GM21619 (cell line): ENCODE data around the gene DNER.

ENCODE experiments used
- ATAC-seq: cut with Tn5 transposase; IDR thresholded peaks from one replicate; pipeline ENCODE4 v1.9.1; 2021; ENCODE audit not compliant: unreplicated experiment

Gene DNER

DNA sequence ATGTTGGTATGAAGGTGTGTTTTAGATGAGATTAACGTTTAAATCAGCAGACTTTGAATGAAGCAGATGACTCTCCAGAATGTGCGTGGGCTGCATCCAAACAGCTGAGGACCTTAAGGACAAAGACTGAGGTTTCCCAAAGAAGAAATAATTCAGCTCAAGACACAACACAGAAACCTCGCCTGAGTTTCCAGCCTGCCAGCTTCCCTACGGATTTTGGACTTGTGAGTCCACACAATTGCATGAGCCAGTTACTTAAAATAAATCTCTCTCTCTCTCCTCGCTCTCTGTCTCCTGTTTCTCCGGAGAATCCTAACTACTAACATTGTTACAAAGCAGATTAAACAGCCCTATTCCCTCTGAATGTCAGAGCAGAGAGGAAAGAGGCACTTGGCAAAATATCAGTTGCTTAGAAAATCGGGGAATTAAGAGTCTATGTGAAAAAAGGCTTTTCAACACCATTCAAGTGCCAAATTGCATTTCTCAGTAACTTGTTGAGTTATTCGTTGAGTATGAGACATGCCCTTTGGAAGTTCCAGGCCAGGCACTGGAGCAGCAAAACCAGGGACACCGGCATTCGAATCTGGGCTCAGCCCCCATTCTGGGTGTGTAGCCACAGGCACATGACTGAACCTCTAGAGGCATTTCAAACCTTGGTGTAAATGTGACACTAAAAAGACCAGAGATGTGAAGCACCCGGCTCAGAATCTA is 268.7 kb downstream of the DNER start:
- no peak for ATAC-seq

DNA sequence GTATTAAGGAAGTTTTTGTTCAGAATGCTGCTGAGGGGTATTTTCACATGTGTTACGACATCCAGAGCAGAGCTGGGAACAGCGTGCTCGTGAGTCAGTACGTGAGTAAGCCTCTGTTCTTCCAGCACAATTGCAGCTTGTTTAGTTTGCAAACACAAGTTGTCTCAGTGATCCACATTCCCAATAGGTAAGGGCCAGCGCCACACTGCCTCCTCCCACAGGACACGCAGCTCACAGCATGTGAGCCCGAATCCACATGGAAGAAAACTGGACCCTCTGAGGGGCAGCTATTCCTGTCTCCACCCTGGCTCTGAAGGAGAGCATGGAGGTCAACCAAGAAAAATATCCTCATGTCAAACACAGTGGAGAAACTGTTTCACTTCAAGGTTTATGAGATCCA is 269.3 kb downstream of the DNER start:
- no peak for ATAC-seq

GRCh38 chr2:229443546-229444268 is 270.6 kb downstream of the DNER start:
- ATAC-seq = no peak

- ATAC-seq = no peak
Measured at GRCh38 chr2:229443141-229443540, 271.2 kb downstream of the DNER start.

DNA sequence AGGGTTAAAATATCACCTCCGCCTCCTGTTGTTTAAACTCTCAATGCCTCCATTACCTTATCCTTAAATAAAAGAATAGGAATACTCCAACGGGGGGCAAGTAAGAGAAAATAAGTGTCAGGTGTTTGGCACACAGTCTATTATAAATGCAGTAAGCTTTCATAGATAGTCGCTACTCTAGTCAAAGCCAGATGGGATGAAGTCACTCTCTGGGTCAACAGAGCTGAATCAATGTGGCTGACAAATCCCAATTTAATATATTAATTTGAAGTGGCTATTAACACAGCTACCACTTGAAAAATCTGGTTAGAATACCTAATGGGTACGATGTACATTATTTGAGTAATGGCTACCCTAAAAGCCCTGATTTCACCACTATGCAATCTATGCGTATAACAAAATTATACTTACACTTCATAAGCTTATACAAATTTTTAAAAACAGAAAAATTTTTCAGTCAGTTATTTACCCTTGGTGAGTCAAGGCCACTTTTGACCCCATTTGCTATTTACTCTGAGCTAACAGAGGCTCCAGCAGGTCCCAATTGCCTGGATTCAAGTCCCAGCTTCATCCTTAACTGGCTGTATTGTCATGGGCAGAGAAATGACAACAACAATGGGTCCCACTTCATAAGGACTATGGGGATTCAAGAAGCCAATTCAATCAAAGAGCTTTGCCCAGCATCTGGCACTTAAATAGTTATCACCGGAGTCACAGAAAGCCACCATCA is 275.8 kb downstream of the DNER start:
- no peak for ATAC-seq

DNA sequence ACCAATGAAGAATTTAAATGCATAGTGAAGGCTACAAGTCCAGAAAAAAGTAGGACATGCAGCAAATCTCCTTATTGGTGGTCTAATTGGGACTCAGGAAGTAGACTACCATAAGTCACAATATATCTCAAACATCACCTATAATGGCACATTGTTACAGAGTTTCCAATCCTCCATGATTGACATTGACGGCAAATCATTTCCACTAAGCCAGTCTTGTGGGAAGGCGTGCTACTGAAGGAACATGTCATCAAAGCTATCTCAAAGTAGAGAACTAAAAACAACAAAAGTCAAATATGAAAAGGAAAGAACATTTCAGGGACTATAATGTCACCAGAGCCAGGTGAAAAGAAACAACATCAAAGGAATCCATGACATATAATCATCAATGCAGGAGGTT is 276.9 kb downstream of the DNER start:
- no peak for ATAC-seq

DNA sequence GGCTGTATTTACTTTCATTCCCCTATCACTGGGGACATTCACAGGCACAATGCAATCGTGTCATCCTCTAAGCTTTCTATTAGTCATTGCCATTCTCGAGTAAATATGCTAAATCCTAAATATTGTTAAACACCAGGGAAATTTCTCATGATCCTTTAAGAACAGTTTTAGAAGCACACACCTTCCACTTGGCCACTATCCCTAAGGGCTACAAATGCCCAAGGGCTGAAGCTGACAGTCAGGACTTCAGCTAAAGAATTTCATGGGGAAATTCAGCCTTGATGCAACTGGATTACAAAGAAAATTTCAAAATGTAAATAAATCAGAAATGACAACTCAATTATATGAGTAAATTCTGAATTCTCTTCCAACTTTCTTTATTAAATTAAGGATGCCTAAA is 280.2 kb downstream of the DNER start:
- no peak for ATAC-seq

GRCh38 chr2:229433351-229433750 is 281.0 kb downstream of the DNER start:
- ATAC-seq = no peak

- no peak for ATAC-seq
Measured at GRCh38 chr2:229431327-229431954, 282.9 kb downstream of the DNER start.

GRCh38 chr2:229429589-229429988 is 284.8 kb downstream of the DNER start:
- no peak for ATAC-seq

DNA sequence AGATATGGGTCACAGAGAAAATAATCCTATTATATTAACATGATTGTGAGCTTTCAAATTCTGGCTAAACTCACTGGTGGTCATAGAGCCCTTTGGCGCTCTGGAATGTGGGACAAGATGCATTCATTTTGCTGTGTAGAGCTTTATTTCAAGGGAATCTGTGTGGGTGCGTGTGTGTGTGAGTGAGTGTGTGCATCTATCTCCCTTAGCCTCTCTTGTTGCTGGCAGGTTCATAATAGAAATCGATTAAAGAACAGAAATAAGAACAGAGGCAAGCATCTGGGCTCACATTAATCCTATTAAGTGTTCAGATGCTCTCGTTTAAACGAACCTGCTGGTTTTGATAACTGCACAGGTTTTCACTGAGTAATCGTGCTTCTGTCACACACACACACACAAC is 287.9 kb downstream of the DNER start:
- ATAC-seq = no peak

DNA sequence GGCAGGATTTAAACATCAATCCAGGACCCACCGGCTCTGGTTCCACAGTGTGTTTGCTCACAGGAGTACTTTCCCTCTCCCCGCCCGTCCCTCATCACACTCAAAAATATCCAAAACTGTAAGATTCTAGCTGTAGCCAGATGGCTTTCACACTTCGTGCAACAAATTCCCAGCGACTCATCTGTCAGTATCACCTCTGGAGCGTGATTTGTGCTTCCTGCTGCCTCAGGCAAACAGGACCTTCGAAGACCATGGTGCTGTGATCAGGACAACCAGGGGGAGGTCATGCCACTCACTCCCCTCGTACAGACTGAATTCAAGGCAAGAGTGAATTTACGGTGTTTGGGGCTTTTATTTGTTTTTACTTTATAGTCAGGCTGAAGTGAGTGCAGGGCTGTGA is 288.8 kb downstream of the DNER start:
- ATAC-seq = no peak

DNA sequence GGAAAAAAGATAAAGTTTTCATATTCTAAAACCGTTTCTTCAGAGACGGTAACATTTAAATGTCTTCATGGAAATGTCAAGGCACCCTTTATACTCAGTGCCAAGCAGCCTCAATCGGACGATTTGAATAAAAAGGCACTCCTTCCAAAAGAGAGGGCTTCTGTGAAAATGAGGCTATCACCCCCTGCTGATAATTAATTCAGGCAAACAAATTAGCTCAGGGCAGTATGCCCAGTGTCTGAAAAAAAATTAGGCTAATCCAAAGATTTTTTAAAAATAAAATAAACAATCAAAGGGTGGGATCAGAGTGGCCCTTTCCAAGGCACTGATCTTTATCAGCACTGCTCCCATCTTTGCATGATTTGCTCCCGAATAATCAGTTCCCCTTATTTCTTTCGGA is 292.3 kb downstream of the DNER start:
- ATAC-seq = no peak

GRCh38 chr2:229419158-229419557 is 295.2 kb downstream of the DNER start:
- no peak for ATAC-seq

DNA sequence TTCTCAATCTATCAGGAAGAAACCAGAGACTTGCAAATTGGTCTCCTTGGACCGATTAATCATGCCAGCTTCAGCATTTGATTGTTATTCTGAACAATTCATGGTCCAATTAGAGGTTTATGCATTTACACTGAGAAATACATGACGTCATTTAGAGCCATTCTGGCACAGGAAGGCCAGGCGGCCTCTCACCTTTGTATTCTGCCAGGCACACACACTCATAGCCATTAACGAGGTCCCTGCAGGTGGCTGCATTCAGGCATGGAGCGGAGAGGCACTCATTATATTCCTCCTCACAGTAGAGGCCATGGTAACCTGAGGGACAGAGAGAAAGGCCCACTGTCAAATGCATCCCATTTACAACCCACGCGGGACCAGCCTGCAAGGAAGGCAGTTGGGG is 296.4 kb downstream of the DNER start:
- no peak for ATAC-seq

GRCh38 chr2:229417176-229417575 is 297.2 kb downstream of the DNER start:
- no peak for ATAC-seq

GRCh38 chr2:229416116-229416694 is 298.1 kb downstream of the DNER start:
- no peak for ATAC-seq

DNA sequence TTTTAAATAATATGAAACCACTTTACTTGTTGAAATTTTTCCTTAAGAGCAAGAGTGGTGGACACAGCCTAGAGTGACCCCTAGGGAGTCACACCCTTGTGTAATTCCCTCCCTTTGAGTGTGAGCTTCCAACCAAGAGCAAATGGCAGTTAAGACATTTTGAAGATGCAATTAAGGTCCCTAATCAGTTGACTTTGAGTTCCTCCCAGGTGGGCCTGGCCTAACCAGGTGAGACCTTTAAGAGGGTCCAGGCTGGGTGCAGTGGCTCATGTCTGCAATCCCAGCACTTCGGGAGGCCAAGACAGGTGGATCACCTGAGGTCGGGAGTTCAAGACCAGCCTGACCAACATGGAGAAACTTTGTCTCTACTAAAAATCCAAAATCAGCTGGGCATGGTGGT is 299.7 kb downstream of the DNER start:
- ATAC-seq = no peak

DNA sequence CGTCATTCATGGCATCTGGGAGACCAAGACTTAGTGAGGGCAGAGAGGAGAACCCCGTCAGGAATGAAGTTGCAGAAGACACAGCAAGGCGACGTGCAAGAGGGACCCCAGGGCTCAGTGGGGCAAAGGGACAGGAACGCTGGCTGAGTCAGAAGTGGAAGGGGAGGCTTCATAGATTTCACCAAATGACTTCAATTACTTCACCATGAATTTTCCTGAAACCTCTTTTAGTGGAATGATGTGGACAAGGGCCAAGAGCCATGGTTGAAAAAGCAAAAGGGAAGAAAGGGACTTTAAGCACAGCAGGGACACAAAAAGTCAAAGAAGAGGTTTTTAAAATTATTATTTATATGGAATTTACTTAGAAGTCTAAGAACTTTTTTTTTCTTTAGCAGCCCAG is 301.7 kb downstream of the DNER start:
- no peak for ATAC-seq

DNA sequence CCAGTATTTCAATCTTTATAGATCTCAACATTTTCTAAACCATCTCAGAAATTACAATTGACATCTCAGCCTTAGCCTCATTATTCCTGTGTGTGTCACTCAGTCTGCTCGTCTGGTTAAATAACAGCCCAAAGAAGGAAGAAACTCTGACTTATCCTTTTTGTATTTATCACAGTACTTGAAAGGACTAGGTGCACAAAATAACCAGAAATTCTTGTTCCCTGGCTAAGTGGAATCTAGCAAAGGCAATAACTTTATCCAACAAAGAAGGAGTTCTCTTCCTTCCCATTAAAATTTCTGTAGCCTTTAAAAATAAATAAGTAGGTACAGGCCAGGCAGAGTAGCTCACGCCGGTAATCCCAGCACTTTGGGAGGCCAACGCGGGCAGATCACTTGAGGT is 303.4 kb downstream of the DNER start:
- no peak for ATAC-seq

GRCh38 chr2:229410264-229410663 is 304.1 kb downstream of the DNER start:
- no peak for ATAC-seq
